ENCODE results near the gene MYL6.

MYL6 gene

DNA sequence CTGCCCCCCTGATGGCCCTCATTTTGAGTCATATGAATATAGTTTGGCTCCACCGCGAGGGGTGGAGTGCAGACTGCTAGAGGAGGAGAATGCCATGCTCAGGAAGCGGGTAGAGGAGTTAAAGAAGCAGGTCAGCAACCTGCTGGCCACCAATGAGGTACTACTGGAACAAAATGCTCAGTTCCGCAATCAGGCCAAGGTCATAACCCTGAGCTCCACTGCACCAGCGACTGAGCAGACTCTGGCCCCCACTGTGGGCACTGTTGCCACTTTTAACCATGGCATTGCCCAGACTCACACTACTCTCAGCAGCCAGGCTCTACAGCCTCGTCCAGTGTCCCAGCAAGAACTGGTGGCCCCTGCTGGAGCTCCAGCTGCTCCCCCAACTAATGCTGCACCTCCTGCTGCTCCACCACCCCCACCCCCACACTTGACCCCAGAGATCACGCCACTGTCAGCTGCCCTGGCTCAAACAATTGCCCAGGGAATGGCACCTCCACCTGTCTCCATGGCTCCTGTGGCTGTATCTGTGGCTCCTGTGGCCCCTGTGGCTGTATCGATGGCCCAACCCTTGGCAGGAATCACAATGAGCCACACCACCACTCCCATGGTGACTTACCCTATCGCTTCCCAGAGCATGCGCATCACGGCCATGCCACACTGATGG lies 36.8 kb upstream of the MYL6 start:
- no peak for TF ChIP-seq TAF1 (IDR thresholded peaks at IDR 0.05; ENCODE audit: borderline replicate concordance, insufficient read depth, low read length)
- no peak for TF ChIP-seq SIN3A (IDR thresholded peaks at IDR 0.05; ENCODE audit: borderline replicate concordance, insufficient read depth, low read length)
- TF ChIP-seq, protein P1, sequence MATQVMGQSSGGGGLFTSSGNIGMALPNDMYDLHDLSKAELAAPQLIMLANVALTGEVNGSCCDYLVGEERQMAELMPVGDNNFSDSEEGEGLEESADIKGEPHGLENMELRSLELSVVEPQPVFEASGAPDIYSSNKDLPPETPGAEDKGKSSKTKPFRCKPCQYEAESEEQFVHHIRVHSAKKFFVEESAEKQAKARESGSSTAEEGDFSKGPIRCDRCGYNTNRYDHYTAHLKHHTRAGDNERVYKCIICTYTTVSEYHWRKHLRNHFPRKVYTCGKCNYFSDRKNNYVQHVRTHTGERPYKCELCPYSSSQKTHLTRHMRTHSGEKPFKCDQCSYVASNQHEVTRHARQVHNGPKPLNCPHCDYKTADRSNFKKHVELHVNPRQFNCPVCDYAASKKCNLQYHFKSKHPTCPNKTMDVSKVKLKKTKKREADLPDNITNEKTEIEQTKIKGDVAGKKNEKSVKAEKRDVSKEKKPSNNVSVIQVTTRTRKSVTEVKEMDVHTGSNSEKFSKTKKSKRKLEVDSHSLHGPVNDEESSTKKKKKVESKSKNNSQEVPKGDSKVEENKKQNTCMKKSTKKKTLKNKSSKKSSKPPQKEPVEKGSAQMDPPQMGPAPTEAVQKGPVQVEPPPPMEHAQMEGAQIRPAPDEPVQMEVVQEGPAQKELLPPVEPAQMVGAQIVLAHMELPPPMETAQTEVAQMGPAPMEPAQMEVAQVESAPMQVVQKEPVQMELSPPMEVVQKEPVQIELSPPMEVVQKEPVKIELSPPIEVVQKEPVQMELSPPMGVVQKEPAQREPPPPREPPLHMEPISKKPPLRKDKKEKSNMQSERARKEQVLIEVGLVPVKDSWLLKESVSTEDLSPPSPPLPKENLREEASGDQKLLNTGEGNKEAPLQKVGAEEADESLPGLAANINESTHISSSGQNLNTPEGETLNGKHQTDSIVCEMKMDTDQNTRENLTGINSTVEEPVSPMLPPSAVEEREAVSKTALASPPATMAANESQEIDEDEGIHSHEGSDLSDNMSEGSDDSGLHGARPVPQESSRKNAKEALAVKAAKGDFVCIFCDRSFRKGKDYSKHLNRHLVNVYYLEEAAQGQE (IDR thresholded peaks at IDR 0.05; ENCODE audit: insufficient read depth in 1 of 2, low read depth in 2 of 2, low read length in 2 of 2): no peak
- TF ChIP-seq POLR2AphosphoS5 (IDR thresholded peaks at IDR 0.05; ENCODE audit: low read depth, low read length): no peak
- no peak for TF ChIP-seq FOXP2 (optimal IDR thresholded peaks at IDR 0.05; ENCODE audit: borderline replicate concordance, extremely low read depth, extremely low read length, insufficient read depth)

DNA sequence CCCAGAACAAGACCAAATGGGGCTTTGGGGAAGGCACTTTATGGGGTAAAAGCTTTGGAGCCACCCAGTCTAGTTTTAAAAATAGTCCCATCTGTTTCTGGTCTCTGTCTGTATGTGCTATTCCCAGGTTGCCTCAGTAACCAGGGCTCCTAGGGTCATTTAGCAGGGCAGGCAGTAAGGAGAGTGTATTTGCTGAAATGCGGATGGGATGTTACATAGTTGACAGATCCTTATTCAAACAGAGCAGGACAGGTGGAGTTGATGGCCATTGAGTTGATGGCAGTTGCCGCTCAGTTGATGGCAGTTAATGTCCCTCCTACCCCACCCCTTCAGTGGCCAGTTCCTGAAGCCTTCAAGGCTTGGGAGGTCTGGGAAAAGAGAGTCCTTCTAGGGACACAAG lies 35.5 kb upstream of the MYL6 start:
- TF ChIP-seq TAF1 (IDR thresholded peaks at IDR 0.05; ENCODE audit: borderline replicate concordance, insufficient read depth, low read length): no peak
- no peak for TF ChIP-seq SIN3A (IDR thresholded peaks at IDR 0.05; ENCODE audit: borderline replicate concordance, insufficient read depth, low read length)
- no peak for TF ChIP-seq FOXP2 (optimal IDR thresholded peaks at IDR 0.05; ENCODE audit: borderline replicate concordance, extremely low read depth, extremely low read length, insufficient read depth)
- TF ChIP-seq POLR2AphosphoS5 (IDR thresholded peaks at IDR 0.05; ENCODE audit: low read depth, low read length): no peak
- TF ChIP-seq, protein P1 (IDR thresholded peaks at IDR 0.05; ENCODE audit: insufficient read depth in 1 of 2, low read depth in 2 of 2, low read length in 2 of 2): no peak

DNA sequence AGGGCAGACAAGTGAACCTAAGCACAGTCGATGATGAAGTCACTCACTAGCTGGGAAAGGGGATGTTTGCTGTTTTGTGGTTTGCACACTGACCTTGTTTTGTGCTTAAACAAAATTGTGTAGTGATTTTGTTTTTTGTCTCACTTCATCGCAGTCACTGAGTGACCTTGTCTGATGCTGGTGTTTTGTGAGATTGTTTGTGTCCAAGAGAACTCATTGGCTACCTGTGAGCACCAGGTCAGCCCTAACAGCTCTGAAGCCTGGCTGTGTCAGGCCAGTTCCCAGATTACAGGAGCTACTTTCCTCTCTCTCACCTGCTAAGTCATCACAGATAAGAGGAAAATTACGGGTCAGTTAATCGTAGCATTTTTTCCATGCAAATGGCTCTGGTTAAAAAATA lies 34.0 kb upstream of the MYL6 start:
- TF ChIP-seq, protein P1 (IDR thresholded peaks at IDR 0.05; ENCODE audit: insufficient read depth in 1 of 2, low read depth in 2 of 2, low read length in 2 of 2): no peak
- no peak for TF ChIP-seq TAF1 (IDR thresholded peaks at IDR 0.05; ENCODE audit: borderline replicate concordance, insufficient read depth, low read length)
- no peak for TF ChIP-seq POLR2AphosphoS5 (IDR thresholded peaks at IDR 0.05; ENCODE audit: low read depth, low read length)
- TF ChIP-seq FOXP2 (optimal IDR thresholded peaks at IDR 0.05; ENCODE audit: borderline replicate concordance, extremely low read depth, extremely low read length, insufficient read depth): no peak
- TF ChIP-seq SIN3A (IDR thresholded peaks at IDR 0.05; ENCODE audit: borderline replicate concordance, insufficient read depth, low read length): no peak

DNA sequence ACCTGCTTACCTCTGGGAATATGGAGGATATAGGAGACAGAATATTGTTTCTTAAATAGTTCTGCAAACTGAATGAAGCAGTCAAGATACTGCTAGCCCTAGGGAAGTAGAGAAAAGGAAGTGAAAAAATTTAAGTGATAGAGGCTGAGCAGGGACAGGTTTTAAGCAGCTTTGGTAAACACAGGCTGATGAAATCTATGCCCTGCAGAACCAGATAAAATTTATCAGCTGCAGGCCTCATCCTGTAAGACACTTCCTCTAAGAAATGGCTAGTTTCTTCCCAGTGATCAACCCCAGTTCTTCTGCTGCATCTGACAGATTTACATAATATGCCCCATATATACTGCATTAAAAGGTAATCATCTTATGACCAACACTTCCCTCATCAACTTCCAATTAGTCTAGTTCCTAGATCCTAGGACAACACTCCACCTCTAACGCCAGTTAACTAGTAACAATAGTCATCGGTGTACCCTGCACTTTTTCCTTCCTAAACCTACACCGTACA lies 31.4 kb upstream of the MYL6 start:
- no peak for TF ChIP-seq POLR2AphosphoS5 (IDR thresholded peaks at IDR 0.05; ENCODE audit: low read depth, low read length)
- TF ChIP-seq SIN3A (IDR thresholded peaks at IDR 0.05; ENCODE audit: borderline replicate concordance, insufficient read depth, low read length): no peak
- TF ChIP-seq TAF1 (IDR thresholded peaks at IDR 0.05; ENCODE audit: borderline replicate concordance, insufficient read depth, low read length): no peak
- TF ChIP-seq, protein P1 (IDR thresholded peaks at IDR 0.05; ENCODE audit: insufficient read depth in 1 of 2, low read depth in 2 of 2, low read length in 2 of 2): no peak
- no peak for TF ChIP-seq FOXP2 (optimal IDR thresholded peaks at IDR 0.05; ENCODE audit: borderline replicate concordance, extremely low read depth, extremely low read length, insufficient read depth)

All from PFSK-1 (cell line).